GM12874 (cell line): Measurements from ENCODE around the gene PHYHIPL.

ENCODE experiments used
- TF ChIP-seq, protein P1 (sequence below): IDR thresholded peaks from 2 replicates; pipeline ENCODE4 v1.5.1; 2011; ENCODE audit warnings: low read depth, mild to moderate bottlenecking, control low read depth, low read length, moderate library complexity; ENCODE audit not compliant: insufficient read depth

PHYHIPL gene

DNA sequence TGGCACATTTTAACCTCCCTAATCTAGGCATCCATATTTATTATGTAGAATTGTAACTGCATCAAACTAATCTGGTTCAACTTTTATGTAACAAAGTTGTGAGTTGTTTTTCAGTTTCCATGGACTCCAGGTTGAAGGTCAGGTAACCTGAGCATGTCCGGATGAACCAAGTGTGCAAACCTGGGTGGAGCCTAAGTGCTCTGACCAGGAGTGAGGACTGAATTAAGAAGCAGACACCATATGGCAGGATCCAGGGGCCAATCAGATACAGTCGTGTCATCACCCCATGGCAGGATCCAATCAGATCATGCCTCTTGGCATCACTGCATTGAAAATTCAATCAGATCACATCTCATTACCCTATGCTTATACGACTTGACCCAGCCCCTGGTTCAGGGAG is 41.2 kb upstream of the PHYHIPL start:
- TF ChIP-seq, protein P1, sequence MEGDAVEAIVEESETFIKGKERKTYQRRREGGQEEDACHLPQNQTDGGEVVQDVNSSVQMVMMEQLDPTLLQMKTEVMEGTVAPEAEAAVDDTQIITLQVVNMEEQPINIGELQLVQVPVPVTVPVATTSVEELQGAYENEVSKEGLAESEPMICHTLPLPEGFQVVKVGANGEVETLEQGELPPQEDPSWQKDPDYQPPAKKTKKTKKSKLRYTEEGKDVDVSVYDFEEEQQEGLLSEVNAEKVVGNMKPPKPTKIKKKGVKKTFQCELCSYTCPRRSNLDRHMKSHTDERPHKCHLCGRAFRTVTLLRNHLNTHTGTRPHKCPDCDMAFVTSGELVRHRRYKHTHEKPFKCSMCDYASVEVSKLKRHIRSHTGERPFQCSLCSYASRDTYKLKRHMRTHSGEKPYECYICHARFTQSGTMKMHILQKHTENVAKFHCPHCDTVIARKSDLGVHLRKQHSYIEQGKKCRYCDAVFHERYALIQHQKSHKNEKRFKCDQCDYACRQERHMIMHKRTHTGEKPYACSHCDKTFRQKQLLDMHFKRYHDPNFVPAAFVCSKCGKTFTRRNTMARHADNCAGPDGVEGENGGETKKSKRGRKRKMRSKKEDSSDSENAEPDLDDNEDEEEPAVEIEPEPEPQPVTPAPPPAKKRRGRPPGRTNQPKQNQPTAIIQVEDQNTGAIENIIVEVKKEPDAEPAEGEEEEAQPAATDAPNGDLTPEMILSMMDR = no peak

DNA sequence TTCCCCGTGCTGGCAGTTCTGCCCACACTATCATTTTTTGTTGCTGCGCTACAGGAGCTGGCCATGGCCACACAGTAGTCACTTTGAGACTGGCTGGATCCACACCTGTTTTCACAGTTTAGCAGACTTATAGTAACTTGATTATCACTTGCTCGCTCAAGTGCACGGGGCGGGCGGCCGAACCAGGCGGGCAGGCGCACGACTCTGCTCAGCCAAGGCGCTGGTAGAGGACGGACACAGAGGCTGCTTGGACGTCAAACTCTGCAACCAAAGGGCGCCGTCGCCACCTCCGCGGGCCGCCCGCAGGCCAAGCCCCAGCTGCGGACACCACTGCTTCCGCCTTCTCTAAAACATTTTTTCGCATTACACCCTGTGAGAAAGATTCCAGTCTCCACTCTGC is 38.4 kb upstream of the PHYHIPL start:
- TF ChIP-seq, protein P1 = no peak

DNA sequence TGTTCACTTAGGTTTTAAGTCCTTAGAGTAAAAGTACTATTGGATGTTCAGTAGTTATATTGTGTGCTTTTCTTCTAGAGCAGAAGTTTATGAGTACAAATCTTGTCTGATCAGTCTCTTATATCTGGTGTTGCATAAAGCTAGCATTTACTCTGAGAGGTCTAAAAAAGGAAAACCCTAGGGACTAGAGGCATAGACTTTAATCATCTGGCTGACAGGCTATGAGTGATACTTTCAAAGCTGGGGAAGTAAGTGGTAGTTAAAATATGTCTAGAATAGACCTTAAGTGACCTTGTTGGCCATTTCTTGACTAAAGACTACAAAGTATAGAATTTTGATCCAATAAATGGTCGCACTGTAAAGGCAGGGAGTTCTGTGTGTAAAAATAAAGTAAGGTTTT is 32.9 kb upstream of the PHYHIPL start:
- TF ChIP-seq, protein P1 = no peak

DNA sequence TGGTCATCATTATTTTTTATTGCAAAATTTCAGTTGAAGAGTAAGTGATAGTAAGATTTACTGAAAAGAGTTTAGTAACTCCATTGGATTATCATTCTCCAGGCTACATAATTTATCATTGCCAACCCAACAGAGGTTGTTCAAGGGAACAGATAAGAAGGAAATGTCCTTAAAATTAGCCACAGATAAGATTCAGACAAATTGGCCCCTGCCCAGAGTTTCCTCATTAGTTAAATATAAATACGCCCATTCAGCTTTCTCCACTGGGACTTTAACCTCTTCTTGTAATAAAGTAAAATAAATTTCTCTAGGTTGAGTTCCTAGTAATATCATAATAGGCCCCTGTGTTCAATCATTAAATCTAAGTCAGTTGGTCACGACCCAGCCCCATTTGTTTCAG is 27.7 kb upstream of the PHYHIPL start:
- TF ChIP-seq, protein P1 = no peak

DNA sequence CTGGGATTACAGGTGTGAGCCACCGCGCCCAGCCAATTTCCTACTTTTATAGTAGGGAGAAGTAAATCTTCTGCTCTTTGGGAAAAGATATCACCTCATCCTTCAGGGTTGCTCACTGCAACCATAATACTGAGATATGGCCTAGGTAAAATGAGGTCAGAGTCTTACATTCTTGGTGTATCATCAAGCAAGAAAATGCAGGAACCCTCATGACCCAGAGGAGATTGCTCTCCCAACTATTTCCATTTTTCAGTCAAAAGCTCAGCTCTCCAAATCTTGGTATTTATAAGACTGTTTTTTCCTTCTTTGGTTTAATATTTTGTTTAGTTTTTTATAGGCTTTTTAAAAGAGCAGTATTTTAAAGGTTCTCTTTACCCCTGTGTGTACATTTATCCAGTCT is 20.9 kb upstream of the PHYHIPL start:
- TF ChIP-seq, protein P1 = no peak

DNA sequence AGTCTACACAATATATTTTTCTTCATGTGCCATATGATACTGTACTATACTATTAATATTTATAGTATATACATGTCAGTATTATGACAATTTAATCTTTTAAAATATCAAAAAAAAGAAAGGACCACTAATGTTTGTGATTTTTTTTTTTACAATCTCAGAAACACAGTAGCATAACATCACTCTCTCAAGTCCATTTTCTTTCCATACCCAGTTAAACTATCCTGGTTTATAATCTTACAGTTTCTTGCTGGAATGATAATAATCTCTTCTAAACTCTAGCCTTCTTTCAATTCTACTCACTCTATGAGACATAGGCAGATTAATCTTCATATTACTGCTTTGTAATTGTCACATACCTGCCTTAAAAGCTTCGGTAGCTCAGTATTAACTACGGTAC is 8.9 kb upstream of the PHYHIPL start:
- TF ChIP-seq, protein P1 = no peak

DNA sequence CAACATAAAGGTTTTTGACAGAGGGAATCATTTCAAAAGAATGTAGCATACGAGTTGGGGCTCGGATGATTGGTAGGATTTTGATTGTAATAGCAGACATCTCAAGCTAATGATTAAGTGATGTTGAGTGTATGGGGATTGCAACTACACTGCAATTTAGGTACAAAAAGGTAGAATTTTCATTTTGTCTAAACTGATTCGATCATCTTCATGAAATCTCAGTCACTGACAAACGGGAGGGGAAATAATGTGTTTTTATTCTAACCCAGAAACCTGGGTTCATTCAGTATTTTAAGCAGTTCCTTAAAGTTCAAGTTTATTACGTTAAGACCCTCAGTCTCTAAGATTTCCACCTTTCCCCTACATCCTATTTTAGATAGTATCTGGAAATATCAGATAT is 3.9 kb upstream of the PHYHIPL start:
- TF ChIP-seq, protein P1 = no peak

DNA sequence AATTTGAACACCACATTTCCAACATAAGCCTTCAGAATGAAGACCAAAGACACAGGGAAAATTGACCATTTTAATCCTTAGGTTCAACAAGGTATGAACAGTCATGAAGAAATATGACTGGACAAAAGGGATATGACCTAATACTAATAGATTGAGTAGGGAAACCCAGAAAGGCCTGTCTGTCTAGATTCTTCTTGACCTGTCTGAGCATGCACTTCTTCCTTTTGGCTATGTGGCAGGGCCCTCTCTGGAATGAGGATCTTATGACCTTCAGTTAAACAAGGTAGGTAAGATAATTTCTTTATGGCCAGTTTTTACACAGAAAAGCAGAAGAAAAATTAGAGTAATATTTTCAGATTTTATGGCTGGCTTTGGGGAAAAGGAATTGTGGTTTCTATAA is 3.0 kb upstream of the PHYHIPL start:
- TF ChIP-seq, protein P1 = no peak
